Stimulated activated naive CD4-positive, alpha-beta T cell (primary cell): ENCODE data around the gene SMURF2.

Source experiments
- DNase-seq, 6 experiments: peaks; one replicate each; lab custom pipeline; 2025; lab: John Stamatoyannopoulos, UW

SMURF2 gene

GRCh38 chr17:64502809-64503208 is 159.3 kb downstream of the SMURF2 start:
- DNase-seq: no peak

DNA sequence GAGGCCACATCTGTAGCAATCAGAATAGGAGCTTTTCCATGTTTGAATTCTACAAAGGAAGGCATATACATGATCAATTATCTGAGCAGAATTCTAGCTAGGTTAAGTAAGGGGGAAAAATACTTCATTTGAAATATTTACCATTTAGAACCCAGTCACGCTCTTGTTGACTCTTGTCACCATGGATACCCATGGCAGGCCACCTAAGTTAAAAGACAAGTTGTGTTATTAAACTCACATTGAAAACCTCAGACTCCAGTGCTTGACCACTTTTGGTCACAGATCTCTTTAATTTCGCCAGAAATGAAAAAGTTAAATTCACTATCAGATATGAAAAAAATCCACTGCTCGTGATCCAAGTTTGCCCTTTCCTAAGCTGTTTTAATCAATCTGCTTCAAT is 160.1 kb downstream of the SMURF2 start:
- peak in 1 of 6 experiments; percentile 47 for DNase-seq

GRCh38 chr17:64500862-64501765 is 161.0 kb downstream of the SMURF2 start:
- peak in 2 of 6 experiments; percentile 21 to 47 for DNase-seq

GRCh38 chr17:64500487-64500859 is 161.6 kb downstream of the SMURF2 start:
- DNase-seq: peak in 1 of 6 experiments; percentile 50

DNA sequence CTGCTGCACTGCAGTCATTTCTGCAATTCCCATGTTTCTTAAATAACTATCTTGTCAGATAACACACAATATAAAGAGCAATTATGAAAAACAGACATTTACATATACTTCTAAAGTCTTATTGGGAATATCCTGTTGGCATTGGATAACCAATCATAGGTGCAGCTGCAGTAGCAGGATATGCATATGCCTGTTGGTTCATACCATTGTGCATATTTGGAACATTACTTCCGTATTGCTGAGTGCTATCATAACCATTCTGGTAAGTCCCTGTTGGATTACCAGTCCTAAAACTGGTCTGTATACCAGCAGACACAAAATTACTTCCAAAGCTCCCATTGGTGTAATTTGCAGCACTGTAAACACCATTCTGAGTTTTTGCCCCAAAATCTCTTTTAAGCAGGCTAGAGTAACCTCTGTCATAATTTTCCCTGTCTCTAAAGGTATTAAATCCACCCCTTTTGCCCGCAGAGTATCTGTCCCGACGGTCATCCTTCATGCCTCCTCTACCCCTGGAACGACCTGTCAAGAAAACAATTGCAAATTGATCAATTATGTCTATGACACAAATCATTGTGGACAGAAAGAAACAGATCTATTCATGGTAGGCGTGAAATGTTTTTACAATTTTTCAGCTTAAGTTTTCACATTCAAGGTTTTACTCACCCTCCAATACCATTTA is 162.2 kb downstream of the SMURF2 start:
- DNase-seq: peak in 2 of 6 experiments; percentile 30 to 50

GRCh38 chr17:64498308-64499203 is 163.6 kb downstream of the SMURF2 start:
- DNase-seq: peak in 2 of 6 experiments; percentile 39 to 62

DNA sequence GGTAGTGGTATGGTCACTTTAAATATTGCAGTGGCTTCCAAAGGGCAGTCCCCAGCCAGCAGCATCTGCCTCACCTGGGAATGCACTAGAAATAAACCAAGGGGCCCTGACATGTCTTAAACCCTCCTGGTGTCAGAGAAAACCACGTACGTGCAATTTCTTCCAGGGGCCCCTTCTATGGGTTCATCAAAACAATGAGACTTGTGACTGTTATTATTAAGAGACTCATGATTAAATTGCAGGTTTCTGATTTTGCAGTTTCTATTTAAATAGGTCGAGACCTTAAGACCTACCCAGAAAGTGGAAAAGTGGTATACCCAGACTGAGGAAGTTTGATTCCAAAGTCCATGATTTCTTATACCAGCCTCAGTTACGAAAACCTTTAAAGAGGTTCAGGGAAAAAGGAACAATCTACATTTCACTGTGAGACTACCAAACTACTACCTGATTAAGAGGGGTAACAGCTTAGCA is 164.5 kb downstream of the SMURF2 start:
- DNase-seq: no peak

DNA sequence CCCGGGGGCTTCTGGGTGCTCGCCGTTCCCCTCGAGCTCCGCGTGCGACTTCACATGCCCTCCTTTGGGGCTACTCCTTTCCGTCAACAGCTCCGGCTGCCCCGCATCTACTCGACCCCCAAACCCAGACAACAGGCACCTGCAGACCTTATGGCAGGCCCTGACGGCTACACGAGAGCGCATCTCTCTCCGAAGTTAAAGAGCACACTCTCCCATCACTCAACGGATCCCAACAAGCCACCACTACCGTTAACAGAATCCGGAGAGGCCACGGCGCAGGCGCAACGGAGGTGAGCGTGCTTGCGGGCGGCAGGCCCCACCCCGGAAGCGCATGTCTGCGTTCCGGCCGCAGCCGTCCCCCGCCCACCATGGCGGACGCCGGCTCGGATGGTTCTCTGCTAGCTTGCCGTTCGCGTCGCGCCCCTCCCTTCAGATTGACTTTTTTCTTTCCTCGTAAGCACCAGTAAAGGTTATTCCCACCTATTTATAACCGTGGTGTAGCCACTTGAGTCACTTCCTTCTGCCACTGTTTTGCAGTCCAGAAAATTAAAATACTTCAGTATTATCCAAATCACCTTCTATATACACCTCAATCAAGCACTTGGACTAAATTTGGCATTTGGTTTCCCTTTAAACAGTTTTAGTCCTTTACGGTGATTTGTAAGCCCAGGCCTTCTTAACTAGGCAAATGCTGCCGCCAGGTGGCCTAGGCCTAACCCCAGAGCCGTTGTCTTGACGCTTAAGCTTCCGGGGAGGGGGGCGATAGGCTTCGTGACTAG is 165.1 kb downstream of the SMURF2 start, which contains the start of gene POLG2:
TSS of gene POLG2 (minus strand) at position 269 of the 779 bp plus-strand sequence. CDS start at position 183, 86 bp downstream.
- peak; percentile 88 to 94 (median 94) for DNase-seq

DNA sequence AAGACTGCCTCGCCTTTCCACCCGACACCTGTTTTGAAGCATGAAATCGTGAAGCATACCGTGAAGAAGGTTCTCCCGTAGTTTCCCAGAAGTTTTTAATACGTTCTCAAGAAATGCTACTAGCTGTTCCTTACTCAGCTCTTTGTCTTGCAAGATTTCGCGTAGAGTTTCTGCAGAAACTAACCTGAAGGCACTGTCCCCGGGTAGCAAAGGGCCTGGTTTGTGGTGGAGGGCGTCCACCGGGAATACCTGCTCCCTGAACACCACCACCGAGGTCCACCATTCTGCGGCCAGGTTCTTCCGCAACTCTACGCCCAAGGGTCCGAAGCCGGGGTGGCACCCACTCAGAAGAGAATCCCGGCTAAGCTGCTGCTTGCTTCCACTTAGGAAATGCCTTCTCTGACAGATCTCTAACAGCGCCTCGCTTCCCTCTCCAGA is 165.7 kb downstream of the SMURF2 start:
- peak in 2 of 6 experiments; percentile 36 to 42 for DNase-seq
